ENCODE measurements around the gene SHANK3.

- TF ChIP-seq CTCF (IDR thresholded peaks at IDR 0.05) (no peak), EP300 (IDR thresholded peaks at IDR 0.05) (no peak), POLR2A (IDR thresholded peaks at IDR 0.05) (no peak)
Measured at GRCh38 chr22:50705219-50705691, 32.6 kb downstream of the SHANK3 start.
